ENCODE measurements around the gene OS9. TPM values are rescaled to one million over a fixed set of nuclear protein-coding genes. Genes with fewer than 3 reads are reported as not detected.

The OS9 gene
- total RNA-seq, 4 donors from 2014 or later = 262 to 393 (median 286) TPM

DNA sequence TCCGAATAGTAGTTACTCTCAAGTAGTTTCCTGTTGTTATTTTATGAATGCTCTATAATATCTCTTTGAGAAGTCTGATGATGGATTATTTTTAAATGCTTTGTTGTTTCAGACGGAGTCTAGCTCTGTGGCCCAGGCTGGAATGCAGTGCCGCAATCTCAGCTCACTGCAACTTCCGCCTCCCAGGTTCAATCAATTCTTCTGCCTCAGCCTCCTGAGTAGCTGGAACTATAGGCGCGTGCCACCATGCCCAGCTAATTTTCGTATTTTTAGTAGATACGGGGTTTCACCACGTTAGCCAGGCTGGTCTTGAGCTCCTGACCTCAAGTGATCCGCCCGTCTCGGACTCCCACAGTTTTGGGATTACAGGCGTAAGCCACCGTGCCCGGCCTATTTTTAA lies 1.4 kb upstream of the OS9 start:
- H3K4me1 ChIP-seq = peaks cover 7% of the 10 kb centered on the region in 2 donors
- H3K27ac ChIP-seq = no peak overlapping the region
- DNase-seq = no peak
- no peak overlapping the region for H3K4me3 ChIP-seq (replicated peaks in 1 of 3)
- H3K36me3 ChIP-seq = peaks cover 13 to 14% of the 10 kb centered on the region in 2 donors
- no peaks in the 10 kb centered on the region for H3K27me3 ChIP-seq
- TF ChIP-seq POLR2A (IDR thresholded peaks at IDR 0.05) = no peak
- TF ChIP-seq CTCF (IDR thresholded peaks at IDR 0.05) = no peak
- no peaks in the 10 kb centered on the region for H3K9me3 ChIP-seq
- intact Hi-C loops (cut with DNase I) = loop anchor here (10.0 kb wide), 1 partner anchor 108 kb away; no protein-coding TSS in a partner anchor
- 92 to 94% methylated on average over 15 of the region's 15 CpGs for WGBS, 2 donors

DNA sequence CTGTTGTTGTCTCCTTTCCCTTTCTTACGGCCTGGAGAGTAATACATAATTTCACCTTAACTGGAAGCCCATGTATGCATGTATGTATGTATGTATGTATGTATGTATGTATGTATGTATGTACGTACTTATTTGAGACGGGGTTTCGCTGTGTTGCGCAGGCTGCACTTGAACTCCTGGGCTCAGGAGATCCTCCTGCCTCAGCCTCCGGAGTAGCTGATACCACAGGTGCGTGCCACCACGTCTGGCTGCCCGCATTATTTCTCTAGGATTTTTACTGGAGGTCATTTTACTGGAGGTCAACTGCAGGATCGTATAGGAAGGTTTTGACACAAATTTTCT lies 644 bp upstream of the OS9 start:
- intact Hi-C loops (cut with DNase I) = loop anchor here (10.0 kb wide), 1 partner anchor 108 kb away; no protein-coding TSS in a partner anchor
- Histone ChIP-seq H3K4me3 (replicated peaks in 1 of 3) (no peak overlapping the region), H3K27me3 (no peaks in the 10 kb centered on the region), H3K27ac (no peak overlapping the region), H3K36me3 (peaks cover 13 to 18% of the 10 kb centered on the region in 2 donors), H3K4me1 (peaks cover 7% of the 10 kb centered on the region in 2 donors), H3K9me3 (no peaks in the 10 kb centered on the region)
- no peak for DNase-seq
- 53 to 61% methylated on average over 10 of the region's 10 CpGs for WGBS, 2 donors
- TF ChIP-seq POLR2A (IDR thresholded peaks at IDR 0.05) = no peak
- TF ChIP-seq CTCF (IDR thresholded peaks at IDR 0.05) = no peak

DNA sequence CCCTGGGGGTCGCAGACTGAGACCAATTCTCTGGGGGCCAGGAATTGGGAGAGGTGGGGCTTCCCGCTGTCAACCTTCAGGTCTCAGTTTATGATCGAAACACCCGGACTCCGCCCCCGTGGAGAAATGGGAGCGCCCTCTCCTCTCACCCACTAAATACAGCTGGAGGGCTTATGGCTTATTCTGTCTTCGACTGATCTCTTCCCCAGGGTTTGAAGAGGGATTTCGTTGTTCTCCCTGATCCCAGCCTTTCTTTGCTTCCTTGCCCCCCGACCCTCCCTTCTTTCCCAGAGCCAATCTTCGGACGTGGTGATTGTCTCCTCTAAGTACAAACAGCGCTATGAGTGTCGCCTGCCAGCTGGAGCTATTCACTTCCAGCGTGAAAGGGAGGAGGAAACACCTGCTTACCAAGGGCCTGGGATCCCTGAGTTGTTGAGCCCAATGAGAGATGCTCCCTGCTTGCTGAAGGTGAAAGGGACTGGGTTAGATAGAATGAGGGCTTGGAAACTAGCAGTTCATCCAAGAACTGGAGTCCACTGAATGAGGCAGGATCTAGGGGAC lies 607 bp downstream of the OS9 start:
- WGBS, 2 donors = 1 to 2% methylated on average over 15 of the region's 15 CpGs
- Histone ChIP-seq H3K36me3 (peaks cover 13 to 20% of the 10 kb centered on the region in 2 donors), H3K27ac (peak overlapping the region in 2 of 3 donors; percentile 13 to 56), H3K4me3 (replicated peaks in 1 of 3) (peak overlapping the region; percentile 62 to 100 (median 95)), H3K27me3 (no peaks in the 10 kb centered on the region), H3K9me3 (no peaks in the 10 kb centered on the region), H3K4me1 (peaks cover 7% of the 10 kb centered on the region in 2 donors)
- TF ChIP-seq POLR2A (IDR thresholded peaks at IDR 0.05) = no peak
- no peak for TF ChIP-seq CTCF (IDR thresholded peaks at IDR 0.05)
- DNase-seq = peak; percentile 7 to 15
- intact Hi-C loops (cut with DNase I) = loop anchor here (10.0 kb wide), 1 partner anchor 110 kb away; no protein-coding TSS in a partner anchor

- H3K27ac ChIP-seq = no peak overlapping the region
- H3K36me3 ChIP-seq = peaks cover 13 to 20% of the 10 kb centered on the region in 2 donors
- DNase-seq = no peak
- H3K9me3 ChIP-seq = no peaks in the 10 kb centered on the region
- H3K27me3 ChIP-seq = no peaks in the 10 kb centered on the region
- peaks cover 7% of the 10 kb centered on the region in 2 donors for H3K4me1 ChIP-seq
- H3K4me3 ChIP-seq (replicated peaks in 1 of 3) = no peak overlapping the region
- WGBS, 2 donors = 92 to 93% methylated on average over 11 of the region's 11 CpGs
- intact Hi-C loops (cut with DNase I) = loop anchor here (10.0 kb wide), 1 partner anchor 111 kb away; no protein-coding TSS in a partner anchor
- TF ChIP-seq POLR2A (IDR thresholded peaks at IDR 0.05) = no peak
- no peak for TF ChIP-seq CTCF (IDR thresholded peaks at IDR 0.05)
Observed at GRCh38 chr12:57695770-57696432, 2.0 kb downstream of the OS9 start.

GRCh38 chr12:57697076-57697475 lies 3.1 kb downstream of the OS9 start:
- 92 to 100% methylated on average over 1 of the region's 1 CpG for WGBS, 2 donors
- Histone ChIP-seq H3K4me1 (peaks cover 7% of the 10 kb centered on the region in 2 donors), H3K27ac (no peak overlapping the region), H3K4me3 (replicated peaks in 1 of 3) (no peak overlapping the region), H3K9me3 (no peaks in the 10 kb centered on the region), H3K36me3 (peaks cover 13 to 24% of the 10 kb centered on the region in 2 donors), H3K27me3 (no peaks in the 10 kb centered on the region)
- intact Hi-C loops (cut with DNase I) = loop anchor here (10.0 kb wide), 1 partner anchor 112 kb away; no protein-coding TSS in a partner anchor
- TF ChIP-seq CTCF (IDR thresholded peaks at IDR 0.05) = no peak
- no peak for TF ChIP-seq POLR2A (IDR thresholded peaks at IDR 0.05)
- no peak for DNase-seq
